Stimulated activated naive CD4-positive, alpha-beta T cell treated with Interleukin-2 at 50 U/mL for 16 hours (primary cell): ENCODE data around the gene LIPE.

Experiments
- DNase-seq: peaks from one replicate; lab custom pipeline; 2025; lab: John Stamatoyannopoulos, UW

LIPE gene

GRCh38 chr19:42443944-42444398, 16.8 kb upstream of the LIPE start:
- no peak for DNase-seq

- no peak for DNase-seq
These were observed 15.6 kb upstream of the LIPE start, which contains the start of gene CXCL17 for GRCh38 chr19:42442833-42443232. Gene CXCL17 (minus strand): TSS chr19:42442946. CDS start chr19:42442832, 114 bp downstream.

GRCh38 chr19:42441049-42441445, 13.9 kb upstream of the LIPE start:
- DNase-seq: peak; percentile 8

- DNase-seq: peak; percentile 66
These were observed 13.3 kb upstream of the LIPE start for GRCh38 chr19:42440357-42441048.

- DNase-seq: no peak
These were observed 8.8 kb upstream of the LIPE start for GRCh38 chr19:42436006-42436405.

GRCh38 chr19:42435316-42435715, 8.1 kb upstream of the LIPE start:
- DNase-seq: no peak

- peak; percentile 64 for DNase-seq
These were observed 6.5 kb upstream of the LIPE start for GRCh38 chr19:42433503-42434260.

- DNase-seq: no peak
These were observed 4.3 kb upstream of the LIPE start for GRCh38 chr19:42431486-42431885.

GRCh38 chr19:42428676-42429075, 1.5 kb upstream of the LIPE start:
- DNase-seq: no peak

- no peak for DNase-seq
These were observed 545 bp downstream of the LIPE start for GRCh38 chr19:42426643-42427042.

- no peak for DNase-seq
These were observed 2.5 kb downstream of the LIPE start for GRCh38 chr19:42424712-42425131.

- DNase-seq: no peak
These were observed 2.9 kb downstream of the LIPE start for GRCh38 chr19:42424345-42424707.

- DNase-seq: peak; percentile 93
These were observed 3.5 kb downstream of the LIPE start for GRCh38 chr19:42423462-42424344.

- DNase-seq: peak; percentile 49
These were observed 4.2 kb downstream of the LIPE start for GRCh38 chr19:42422901-42423461.

- DNase-seq: no peak
These were observed 4.9 kb downstream of the LIPE start for GRCh38 chr19:42422092-42422900.

GRCh38 chr19:42421591-42422031, 5.6 kb downstream of the LIPE start:
- no peak for DNase-seq

GRCh38 chr19:42421101-42421500, 6.1 kb downstream of the LIPE start:
- no peak for DNase-seq

- peak; percentile 80 for DNase-seq
These were observed 7.1 kb downstream of the LIPE start for GRCh38 chr19:42420055-42420544.

GRCh38 chr19:42419309-42419708, 7.9 kb downstream of the LIPE start:
- no peak for DNase-seq

- no peak for DNase-seq
These were observed 14.5 kb downstream of the LIPE start for GRCh38 chr19:42412661-42413076.

- DNase-seq: no peak
These were observed 15.0 kb downstream of the LIPE start for GRCh38 chr19:42412227-42412626.
